OCI-LY7 (cell line): Measurements from ENCODE around the gene FSIP1. TPM values are rescaled to one million over a fixed set of nuclear protein-coding genes. Genes with fewer than 3 reads are reported as not detected.

Experiments
- BruUV-seq: library from RNA; stranded (reverse); fragments of 400-500 nt; replicated peaks from 2 replicates; lab custom pipeline; 2021; lab: Mats Ljungman, UMichigan
- CTCF ChIA-PET: fragments of 300-600 bp; sonication (Branson Sonifier 250); formaldehyde crosslinking; loops from one replicate; lab custom pipeline; 2022; ENCODE audit warnings: antibody characterized with exemption; ENCODE audit not compliant: unreplicated experiment; lab: Charles Lee
- POLR2A ChIA-PET: fragments of 300-600 bp; sonication (Branson Sonifier 250); formaldehyde crosslinking; loops from one replicate; lab custom pipeline; 2022; ENCODE audit warnings: antibody characterized with exemption; lab: Charles Lee
- DNase-seq: peaks from one replicate; pipeline ENCODE4 v3.0.0-alpha.2; 2015; ENCODE audit warnings: low spot score
- H2AFZ ChIP-seq: fragments of 200-600 bp; sonication (generic), shearing (Covaris generic); 2 replicates; pipeline ENCODE4 v1.6.1; 2014; ENCODE audit warnings: mild to moderate bottlenecking, antibody characterized with exemption, low read length, moderate library complexity
- H3K27ac ChIP-seq: fragments of 200-600 bp; sonication (generic); 2 replicates; pipeline ENCODE4 v1.5.1; 2014; ENCODE audit warnings: mixed run types, low read depth, mild to moderate bottlenecking, moderate library complexity, low read length, inconsistent platforms; ENCODE audit not compliant: poor library complexity, severe bottlenecking
- H3K36me3 ChIP-seq: fragments of 200-600 bp; sonication (generic); 2 replicates; pipeline ENCODE4 v1.6.1; 2014; ENCODE audit warnings: mild to moderate bottlenecking, antibody characterized with exemption, low read length, moderate library complexity, mixed read lengths; ENCODE audit not compliant: insufficient read depth
- H3K4me1 ChIP-seq: fragments of 200-600 bp; sonication (generic); 2 replicates; pipeline ENCODE4 v1.5.1; 2014; ENCODE audit warnings: mild to moderate bottlenecking, low read length; ENCODE audit not compliant: insufficient read depth, poor library complexity, severe bottlenecking
- H3K4me2 ChIP-seq: fragments of 200-600 bp; sonication (generic); 2 replicates; pipeline ENCODE4 v1.6.1; 2014; ENCODE audit warnings: mild to moderate bottlenecking, low read length
- H3K4me3 ChIP-seq: fragments of 200-600 bp; sonication (generic); 2 replicates; pipeline ENCODE4 v1.5.1; 2014; ENCODE audit warnings: mild to moderate bottlenecking, low read depth, low read length; ENCODE audit not compliant: poor library complexity, severe bottlenecking
- H3K79me2 ChIP-seq: fragments of 200-600 bp; sonication (generic); 2 replicates; pipeline ENCODE4 v1.6.1; 2016; ENCODE audit warnings: low read depth, mild to moderate bottlenecking, low read length, moderate library complexity, mixed read lengths; ENCODE audit not compliant: insufficient read depth
- H3K9me2 ChIP-seq: fragments of 200-600 bp; sonication (generic); 2 replicates; pipeline ENCODE4 v1.6.1; 2016; ENCODE audit warnings: mild to moderate bottlenecking, low read length, mixed read lengths; ENCODE audit not compliant: insufficient read depth
- H3K9me3 ChIP-seq: fragments of 200-600 bp; sonication (generic); 2 replicates; pipeline ENCODE4 v1.6.1; 2014; ENCODE audit warnings: mild to moderate bottlenecking, mixed run types, low read length, mixed read lengths
- H4K20me1 ChIP-seq: fragments of 200-600 bp; sonication (generic); 2 replicates; pipeline ENCODE4 v1.6.1; 2014; ENCODE audit warnings: mild to moderate bottlenecking, antibody characterized with exemption, low read length, moderate library complexity, mixed read lengths; ENCODE audit not compliant: insufficient read depth
- CTCF ChIP-seq: fragments of 200-600 bp; sonication (generic); conservative IDR thresholded peaks from 2 replicates; pipeline ENCODE4 v1.5.1; 2014; ENCODE audit warnings: mild to moderate bottlenecking, antibody characterized with exemption, low read length, moderate library complexity, mixed read lengths
- EZH2phosphoT487 ChIP-seq: fragments of 200-600 bp; sonication (generic); IDR thresholded peaks from 2 replicates; pipeline ENCODE4 v1.6.1; 2018; ENCODE audit warnings: low read depth, borderline replicate concordance, mild to moderate bottlenecking, mixed run types, antibody characterized with exemption, low read length, moderate library complexity, mixed read lengths
- intact Hi-C: fragments of 100-400 bp; cut with micrococcal nuclease; formaldehyde crosslinking; loops from one replicate; pipeline ENCODE4 v1.10.0; 2022; ENCODE audit not compliant: unreplicated experiment
- total RNA-seq, 2 experiments: library from RNA; depleted of rRNA in 1 of 2; stranded (reverse); fragments of >200 nt in 1 of 2; shearing (Covaris generic) in 1 of 2; gene quantifications; 2 replicates each; pipeline ENCODE4 v1.2.3, GENCODE V29; 2014 to 2022

The FSIP1 gene
- total RNA-seq, 2 experiments from 2014 or later: 0.28 to 0.65 TPM

GRCh38 chr15:39786447-39787056 is 3.9 kb upstream of the FSIP1 start:
- POLR2A ChIA-PET: interaction anchor here (0.6 kb wide), 1 partner anchor 102 kb away, joined by 3 read pairs; no protein-coding TSS in a partner anchor
- BruUV-seq: no TSS peak
- no peaks in the 10 kb centered on the region for H3K9me3 ChIP-seq
- peaks cover 18% of the 10 kb centered on the region for H3K4me1 ChIP-seq
- no peaks in the 10 kb centered on the region for H3K9me2 ChIP-seq
- peaks cover 9% of the 10 kb centered on the region; the same call in 1 of the 2 replicates for H3K79me2 ChIP-seq
- DNase-seq: peak; percentile 63
- intact Hi-C loops: loop anchor here (5.0 to 10.0 kb wide), 3 partner anchors 91 to 486 kb away; partner anchors contain the start of gene BUB1B
- H3K36me3 ChIP-seq: no peaks in the 10 kb centered on the region
- CTCF ChIA-PET: no interaction called here
- no peak overlapping the region for H3K4me3 ChIP-seq
- no peak overlapping the region for H3K27ac ChIP-seq
- no peak overlapping the region for H3K4me2 ChIP-seq
- no peaks in the 10 kb centered on the region for H4K20me1 ChIP-seq
- TF ChIP-seq EZH2phosphoT487 (no peak), CTCF (peak; percentile 88)
- no peak overlapping the region for H2AFZ ChIP-seq

- Histone ChIP-seq H3K4me1 (peaks cover 18% of the 10 kb centered on the region), H3K27ac (no peak overlapping the region), H3K79me2 (peaks cover 9% of the 10 kb centered on the region; the same call in 1 of the 2 replicates), H3K4me3 (no peak overlapping the region), H3K4me2 (no peak overlapping the region), H4K20me1 (no peaks in the 10 kb centered on the region), H2AFZ (no peak overlapping the region), H3K36me3 (no peaks in the 10 kb centered on the region), H3K9me3 (no peaks in the 10 kb centered on the region), H3K9me2 (no peaks in the 10 kb centered on the region)
- ChIA-PET CTCF (interaction anchor here (0.5 kb wide), 1 partner anchor 470 kb away, joined by 9 read pairs; no protein-coding TSS in a partner anchor), POLR2A (interaction anchor here (1.3 kb wide), 1 partner anchor 9 kb away, joined by 4 read pairs; no protein-coding TSS in a partner anchor)
- BruUV-seq: no TSS peak
- no peak for DNase-seq
- TF ChIP-seq CTCF (no peak), EZH2phosphoT487 (no peak)
- intact Hi-C loops: loop anchor here (5.0 to 10.0 kb wide), 3 partner anchors 91 to 486 kb away; partner anchors contain the start of gene BUB1B
These were observed 3.2 kb upstream of the FSIP1 start for GRCh38 chr15:39785841-39786240.
